ENCODE measurements around the gene AGBL3.
"Not testable (repeated sequence)": the region's sequence is repeated elsewhere in the genome, so short reads cannot be mapped to it uniquely, and the experiment has no call there.

DNA sequence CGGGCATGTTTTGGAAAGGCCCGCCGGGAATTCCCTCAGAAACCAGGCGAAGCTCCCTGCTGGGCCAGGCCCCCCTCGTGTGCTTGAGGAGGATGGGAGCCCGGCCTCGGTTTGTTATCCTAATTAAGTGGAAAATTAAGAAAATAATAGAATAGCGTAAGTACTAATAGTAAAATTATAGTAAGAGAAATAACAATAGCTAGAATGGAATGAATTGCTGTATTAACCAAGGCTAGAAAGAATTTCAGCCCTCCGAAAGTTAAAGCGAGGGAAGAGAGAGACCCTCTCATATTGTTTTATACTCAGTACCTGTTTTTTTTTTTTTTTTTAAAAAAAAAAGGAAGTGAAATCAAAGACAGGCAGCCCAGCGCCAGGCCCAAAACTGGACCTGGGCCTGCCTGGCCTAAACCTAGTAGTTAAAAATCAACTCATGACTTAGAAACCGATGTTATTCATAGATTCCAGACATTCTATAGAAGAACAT is 184.7 kb downstream of the AGBL3 start:
- TF ChIP-seq POLR2AphosphoS5 (IDR thresholded peaks at IDR 0.05; ENCODE audit: borderline replicate concordance, low read depth, low read length); EZH2 (IDR thresholded peaks at IDR 0.05); FOXP2 (optimal IDR thresholded peaks at IDR 0.05; ENCODE audit: control extremely low read depth, extremely low read length, insufficient read depth): not testable (repeated sequence)

Measured in SK-N-MC (cell line).